Osteoblast (primary cell): ENCODE results near the gene PTH1R. TPM values are rescaled to one million over a fixed set of nuclear protein-coding genes. Genes with fewer than 3 reads are reported as not detected.

Source experiments
- DNase-seq: peaks from one replicate; pipeline ENCODE4 v3.0.0; 2011; ENCODE audit warnings: low spot score, mixed read lengths; ENCODE audit not compliant: insufficient read length; ENCODE audit errors: missing footprints
- H2AFZ ChIP-seq: 2 replicates; pipeline ENCODE4 v1.6.0; 2011; ENCODE audit warnings: mild to moderate bottlenecking, low read length
- H3K27ac ChIP-seq: 2 replicates; pipeline ENCODE4 v1.5.1; 2011; ENCODE audit warnings: mild to moderate bottlenecking, low read depth, low read length, moderate library complexity
- H3K27me3 ChIP-seq: 2 replicates; pipeline ENCODE4 v1.6.0; 2012; ENCODE audit warnings: mild to moderate bottlenecking, control low read depth, inconsistent platforms, low read length, moderate library complexity; ENCODE audit not compliant: insufficient read depth
- H3K36me3 ChIP-seq: 2 replicates; pipeline ENCODE4 v1.5.1; 2011; ENCODE audit warnings: mild to moderate bottlenecking, low read length, control low read depth, moderate library complexity; ENCODE audit not compliant: insufficient read depth
- H3K4me1 ChIP-seq: 2 replicates; pipeline ENCODE4 v1.5.1; 2011; ENCODE audit warnings: mild to moderate bottlenecking, low read length, control low read depth, moderate library complexity; ENCODE audit not compliant: insufficient read depth
- H3K4me2 ChIP-seq: 2 replicates; pipeline ENCODE4 v1.6.0; 2011; ENCODE audit warnings: mild to moderate bottlenecking, low read length; ENCODE audit not compliant: insufficient read depth
- H3K4me3 ChIP-seq: fragments of 200-600 bp; sonication (generic); 3 replicates; pipeline ENCODE4 v1.5.1; 2012; ENCODE audit warnings: mild to moderate bottlenecking, low read length, inconsistent platforms; ENCODE audit not compliant: insufficient read depth
- H3K79me2 ChIP-seq: 2 replicates; pipeline ENCODE4 v1.6.0; 2012; ENCODE audit warnings: mild to moderate bottlenecking, low read length, control low read depth, inconsistent platforms; ENCODE audit not compliant: insufficient read depth
- H3K9me3 ChIP-seq: 2 replicates; pipeline ENCODE4 v1.5.1; 2011; ENCODE audit warnings: low read depth, low read length, control low read depth
- H4K20me1 ChIP-seq: 2 replicates; pipeline ENCODE4 v1.6.0; 2012; ENCODE audit warnings: mild to moderate bottlenecking, low read length, control low read depth; ENCODE audit not compliant: insufficient read depth
- CTCF ChIP-seq: IDR thresholded peaks from 2 replicates; pipeline ENCODE4 v1.5.1; 2011; ENCODE audit warnings: mild to moderate bottlenecking, low read depth, low read length, moderate library complexity; ENCODE audit errors: extremely low read depth
- total RNA-seq: library from RNA; depleted of rRNA; stranded (reverse); fragments of >200 nt; gene quantifications from 2 replicates; pipeline ENCODE4 v1.2.3, GENCODE V29; 2012

Gene PTH1R
- total RNA-seq, 1 donor = 0.36 TPM

GRCh38 chr3:46934498-46935167, 57.1 kb downstream of the PTH1R start:
- no peak overlapping the region for H3K4me3 ChIP-seq
- peaks cover 28% of the 10 kb centered on the region for H4K20me1 ChIP-seq
- DNase-seq = peak; percentile 93

GRCh38 chr3:46935168-46935858, 57.8 kb downstream of the PTH1R start:
- no peaks in the 10 kb centered on the region for H3K9me3 ChIP-seq
- peaks cover 21% of the 10 kb centered on the region for H3K36me3 ChIP-seq
- peak; percentile 98 for DNase-seq
- peak overlapping the region; percentile 8 for H3K4me3 ChIP-seq
- no peaks in the 10 kb centered on the region for H3K27me3 ChIP-seq
- no peak overlapping the region for H2AFZ ChIP-seq
- H3K27ac ChIP-seq = peak overlapping the region; percentile 93
- H4K20me1 ChIP-seq = peaks cover 32% of the 10 kb centered on the region
- peaks cover 79% of the 10 kb centered on the region for H3K79me2 ChIP-seq
- H3K4me2 ChIP-seq = peak overlapping the region; percentile 57
- H3K4me1 ChIP-seq = peaks cover 56% of the 10 kb centered on the region
- peak; percentile 94 for TF ChIP-seq CTCF

More at GRCh38 chr3:46934498-46935167, 57.1 kb downstream of the PTH1R start:
- Histone ChIP-seq H3K36me3 (peaks cover 19% of the 10 kb centered on the region), H3K4me2 (peak overlapping the region; percentile 39), H3K79me2 (peaks cover 79% of the 10 kb centered on the region), H3K9me3 (no peaks in the 10 kb centered on the region), H3K27ac (peak overlapping the region; percentile 93), H2AFZ (peak overlapping the region; percentile 7), H3K27me3 (no peaks in the 10 kb centered on the region), H3K4me1 (peaks cover 56% of the 10 kb centered on the region)
- no peak for TF ChIP-seq CTCF

- H3K4me1 ChIP-seq = peaks cover 49% of the 10 kb centered on the region
- DNase-seq = no peak
- no peak overlapping the region for H3K4me2 ChIP-seq
- H4K20me1 ChIP-seq = peaks cover 32% of the 10 kb centered on the region
- H3K9me3 ChIP-seq = no peaks in the 10 kb centered on the region
- no peaks in the 10 kb centered on the region for H3K27me3 ChIP-seq
- no peak for TF ChIP-seq CTCF
- H3K4me3 ChIP-seq = no peak overlapping the region
- H3K79me2 ChIP-seq = peaks cover 79% of the 10 kb centered on the region
- peak overlapping the region; percentile 69 for H3K27ac ChIP-seq
- H3K36me3 ChIP-seq = peaks cover 26% of the 10 kb centered on the region
- no peak overlapping the region for H2AFZ ChIP-seq
Observed at GRCh38 chr3:46935989-46936558, 58.6 kb downstream of the PTH1R start.

GRCh38 chr3:46936733-46937250, 59.3 kb downstream of the PTH1R start:
- H3K27me3 ChIP-seq = no peaks in the 10 kb centered on the region
- peaks cover 42% of the 10 kb centered on the region for H3K4me1 ChIP-seq
- peaks cover 26% of the 10 kb centered on the region for H3K36me3 ChIP-seq
- no peak for DNase-seq
- H3K4me2 ChIP-seq = peak overlapping the region; percentile 30
- H3K79me2 ChIP-seq = peaks cover 76% of the 10 kb centered on the region
- no peaks in the 10 kb centered on the region for H3K9me3 ChIP-seq
- H2AFZ ChIP-seq = no peak overlapping the region
- no peak for TF ChIP-seq CTCF
- H3K4me3 ChIP-seq = peak overlapping the region; percentile 23
- H4K20me1 ChIP-seq = peaks cover 29% of the 10 kb centered on the region
- peak overlapping the region; percentile 69 for H3K27ac ChIP-seq
